ENCODE data around the gene PAX6. TPM values are rescaled to one million over a fixed set of nuclear protein-coding genes. Genes with fewer than 3 reads are reported as not detected.

PAX6 gene
- total RNA-seq, 1 experiment from 2014 or later = 14.6 TPM

GRCh38 chr11:31812383-31813381 is 1.6 kb upstream of the PAX6 start:
- no peaks in the 10 kb centered on the region for H3K36me3 ChIP-seq (ENCODE audit: low read depth, low read length)
- CTCF ChIA-PET = interaction anchor here (0.6 to 0.9 kb wide), 2 partner anchors 130 to 146 kb away, joined by 3 read pairs; no protein-coding TSS in a partner anchor
- no peaks in the 10 kb centered on the region for H3K9me2 ChIP-seq (replicated peaks; ENCODE audit: low read length)
- peak; percentile 42 for DNase-seq
- H3K4me3 ChIP-seq (ENCODE audit: low read length) = peak overlapping the region; percentile 74
- peak overlapping the region; percentile 57 for H3K27ac ChIP-seq (ENCODE audit: low read length)
- no peaks in the 10 kb centered on the region for H3K27me3 ChIP-seq (ENCODE audit: low read length)
- no TSS peak for BruUV-seq (replicated peaks)
- peak overlapping the region; percentile 94 for H2AFZ ChIP-seq (ENCODE audit: low read length)
- no peaks in the 10 kb centered on the region for H3K9me3 ChIP-seq (ENCODE audit: low read length)
- ATAC-seq = peak; percentile 11
- intact Hi-C loops (cut with micrococcal nuclease) = loop anchor here (1.0 to 5.0 kb wide), 4 partner anchors 58 to 194 kb away; no protein-coding TSS in a partner anchor
- peak overlapping the region; percentile 74 for H3K9ac ChIP-seq (ENCODE audit: low read length)
- no peaks in the 10 kb centered on the region for H4K20me1 ChIP-seq (ENCODE audit: low read length)
- H3K79me2 ChIP-seq (ENCODE audit: low read length) = peaks cover 27% of the 10 kb centered on the region
- TF ChIP-seq EZH2phosphoT487 (IDR thresholded peaks at IDR 0.05; ENCODE audit: borderline replicate concordance, low read length) (no peak), EZH2 (IDR thresholded peaks at IDR 0.05; ENCODE audit: low read length, unreplicated experiment) (no peak), CTCF (conservative IDR thresholded peaks at IDR 0.05; ENCODE audit: low read depth, low read length) (no peak)
- peak overlapping the region; percentile 97 for H3K4me2 ChIP-seq (ENCODE audit: low read length)
- H3F3A ChIP-seq (ENCODE audit: low read length, unreplicated experiment) = no peaks in the 10 kb centered on the region
- POLR2A ChIA-PET (ENCODE audit: unreplicated experiment) = interaction anchor here (0.6 kb wide), 1 partner anchor 57 kb away, joined by 3 read pairs; no protein-coding TSS in a partner anchor
- peaks cover 35% of the 10 kb centered on the region for H3K4me1 ChIP-seq (ENCODE audit: insufficient read depth, low read length)

DNA sequence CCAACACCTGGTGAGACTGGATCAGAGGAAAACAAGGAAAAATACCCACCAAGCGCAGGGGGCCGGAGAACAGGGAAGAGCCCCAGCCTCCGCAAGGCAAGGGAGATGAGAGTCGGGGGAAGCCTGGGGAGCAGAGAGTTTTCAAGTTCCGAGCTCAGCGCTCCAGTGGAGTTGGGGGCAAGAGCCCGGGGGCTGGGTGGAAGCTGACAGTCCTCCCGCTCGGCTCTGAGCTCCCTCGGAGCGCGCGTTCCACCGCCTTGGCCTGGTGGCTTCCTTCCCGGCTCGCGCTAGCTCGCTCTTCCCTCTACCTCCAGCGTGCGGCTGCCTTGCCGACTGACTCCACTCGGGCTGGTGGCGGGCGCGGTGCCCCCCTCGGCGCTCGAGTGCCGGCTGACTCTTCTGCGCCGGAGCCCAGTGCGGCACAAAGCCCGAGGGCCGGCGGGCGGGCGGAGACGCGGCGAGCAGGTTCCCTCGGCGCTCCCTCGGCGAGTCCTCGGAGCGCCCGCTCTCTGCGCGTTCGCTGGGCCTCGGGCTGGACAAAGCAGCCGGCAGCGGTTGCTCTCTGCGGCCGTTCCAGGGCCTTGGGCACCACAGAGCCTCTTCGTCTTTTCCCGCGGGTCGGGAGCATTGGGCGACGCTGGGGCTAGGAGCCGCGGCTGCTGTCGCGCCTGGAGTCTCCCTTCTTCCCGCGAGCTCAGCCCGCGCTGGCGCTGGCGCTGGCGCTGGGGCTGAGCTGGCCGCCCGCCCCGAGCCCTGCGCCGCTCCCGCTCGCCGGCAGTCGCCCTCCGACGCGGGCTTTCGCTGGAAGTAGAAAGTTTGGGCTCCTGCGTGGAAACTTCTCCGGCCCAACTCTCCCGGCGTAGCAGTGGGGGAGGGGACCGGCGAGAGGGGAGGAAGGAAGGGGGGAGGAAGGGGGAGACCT is 1.0 kb downstream of the PAX6 start:
- peak overlapping the region; percentile 68 for H3K9ac ChIP-seq (ENCODE audit: low read length)
- peak; percentile 43 for DNase-seq

More for the DNA sequence above, 1.0 kb downstream of the PAX6 start:
- Histone ChIP-seq H3K79me2 (ENCODE audit: low read length) (peaks cover 39% of the 10 kb centered on the region), H3F3A (ENCODE audit: low read length, unreplicated experiment) (no peaks in the 10 kb centered on the region), H3K9me2 (replicated peaks; ENCODE audit: low read length) (no peaks in the 10 kb centered on the region), H3K4me3 (ENCODE audit: low read length) (peak overlapping the region; percentile 93), H3K4me2 (ENCODE audit: low read length) (peak overlapping the region; percentile 99), H4K20me1 (ENCODE audit: low read length) (no peaks in the 10 kb centered on the region), H3K27me3 (ENCODE audit: low read length) (no peaks in the 10 kb centered on the region), H3K4me1 (ENCODE audit: insufficient read depth, low read length) (peaks cover 36% of the 10 kb centered on the region), H3K27ac (ENCODE audit: low read length) (peak overlapping the region; percentile 20; the same call in 1 of the 2 replicates), H2AFZ (ENCODE audit: low read length) (peak overlapping the region; percentile 77), H3K36me3 (ENCODE audit: low read depth, low read length) (no peaks in the 10 kb centered on the region), H3K9me3 (ENCODE audit: low read length) (no peaks in the 10 kb centered on the region)
- no TSS peak for BruUV-seq (replicated peaks)
- peak; percentile 10 for ATAC-seq
- intact Hi-C loops (cut with micrococcal nuclease) = loop anchor here (2.0 to 5.0 kb wide), 2 partner anchors 147 to 301 kb away; partner anchors contain the start of genes ELP4 and IMMP1L
- ChIA-PET CTCF (interaction anchor here (0.6 to 1.0 kb wide), 2 partner anchors 64 to 169 kb away, joined by 3 read pairs; no protein-coding TSS in a partner anchor), POLR2A (ENCODE audit: unreplicated experiment) (interaction anchor here (0.5 to 1.0 kb wide), 4 partner anchors 169 to 339 kb away, joined by 3 to 4 read pairs (median 4); no protein-coding TSS in a partner anchor)
- TF ChIP-seq CTCF (conservative IDR thresholded peaks at IDR 0.05; ENCODE audit: low read depth, low read length) (no peak), EZH2 (IDR thresholded peaks at IDR 0.05; ENCODE audit: low read length, unreplicated experiment) (no peak), EZH2phosphoT487 (IDR thresholded peaks at IDR 0.05; ENCODE audit: borderline replicate concordance, low read length) (no peak)
